Esophagus squamous epithelium (tissue), 5 donors: Measurements from ENCODE around the gene FBXL19. TPM values are rescaled to one million over a fixed set of nuclear protein-coding genes. Genes with fewer than 3 reads are reported as not detected.

ENCODE experiments used
- DNase-seq: peaks from one replicate; lab custom pipeline; 2025; lab: John Stamatoyannopoulos, UW
- H3K27ac ChIP-seq, 4 donors: fragments of 200-600 bp; sonication (generic); one replicate each; pipeline ENCODE4 v1.5.1; 2016 to 2019; ENCODE audit warnings: mild to moderate bottlenecking in 1 of 4
- H3K27me3 ChIP-seq, 4 donors: fragments of 200-600 bp; sonication (generic); 1 replicate in 3 of 4; 2 replicates in 1 of 4; pipeline versions ENCODE4 v1.5.1 to v1.6.0; 2017 to 2021; ENCODE audit warnings: antibody characterized with exemption in 1 of 4
- H3K36me3 ChIP-seq, 3 donors: fragments of 200-600 bp; sonication (generic); one replicate each; pipeline ENCODE4 v1.5.1; 2016 to 2019
- H3K4me1 ChIP-seq, 3 donors: fragments of 200-600 bp; sonication (generic); one replicate each; pipeline ENCODE4 v1.5.1; 2017 to 2019
- H3K4me3 ChIP-seq, 4 donors: fragments of 200-600 bp; sonication (generic); 1 replicate in 3 of 4; 2 replicates in 1 of 4; pipeline ENCODE4 v1.5.1; 2016 to 2019; ENCODE audit warnings: mild to moderate bottlenecking in 2 of 4, moderate library complexity in 1 of 4
- H3K9me3 ChIP-seq, 3 donors: fragments of 200-600 bp; sonication (generic); one replicate each; pipeline ENCODE4 v1.5.1; 2016 to 2019
- POLR2A ChIP-seq, 4 donors: fragments of 450-650 bp; IDR thresholded peaks; one replicate each; pipeline ENCODE4 v1.6.1; 2017; ENCODE audit warnings: antibody characterized with exemption in 4 of 4, mild to moderate bottlenecking in 4 of 4, moderate library complexity in 3 of 4
- whole genome bisulfite sequencing, 2 donors: methylation state at CpG; one replicate each; pipeline ENCODE4 v1.1.5; 2018; 5-methylcytosine and 5-hydroxymethylcytosine counted together
- intact Hi-C: fragments of 100-400 bp; cut with DNase I; formaldehyde crosslinking; loops from one replicate; pipeline ENCODE4 v1.15.0; 2022
- total RNA-seq, 4 donors: library from RNA; depleted of rRNA; stranded (reverse); fragments of >200 nt; gene quantifications; one replicate each; pipeline ENCODE4 v1.1.0, GENCODE V29; 2016
- TF ChIP-seq, protein P1 (sequence below), 6 experiments: fragments of 450-650 bp in 4 of 6; fragments of 200-600 bp in 2 of 6; sonication (generic) in 2 of 6; IDR thresholded peaks; one replicate each; pipeline ENCODE4 v1.5.1; 2016 to 2019; ENCODE audit warnings: antibody characterized with exemption in 6 of 6, mild to moderate bottlenecking in 4 of 6, moderate library complexity in 4 of 6
- donor health status: DM: yes; HTN: yes; CAD: no.

Gene FBXL19
- total RNA-seq, 4 donors from 2014 or later, result 17.0 to 28.7 (median 25.1) TPM

DNA sequence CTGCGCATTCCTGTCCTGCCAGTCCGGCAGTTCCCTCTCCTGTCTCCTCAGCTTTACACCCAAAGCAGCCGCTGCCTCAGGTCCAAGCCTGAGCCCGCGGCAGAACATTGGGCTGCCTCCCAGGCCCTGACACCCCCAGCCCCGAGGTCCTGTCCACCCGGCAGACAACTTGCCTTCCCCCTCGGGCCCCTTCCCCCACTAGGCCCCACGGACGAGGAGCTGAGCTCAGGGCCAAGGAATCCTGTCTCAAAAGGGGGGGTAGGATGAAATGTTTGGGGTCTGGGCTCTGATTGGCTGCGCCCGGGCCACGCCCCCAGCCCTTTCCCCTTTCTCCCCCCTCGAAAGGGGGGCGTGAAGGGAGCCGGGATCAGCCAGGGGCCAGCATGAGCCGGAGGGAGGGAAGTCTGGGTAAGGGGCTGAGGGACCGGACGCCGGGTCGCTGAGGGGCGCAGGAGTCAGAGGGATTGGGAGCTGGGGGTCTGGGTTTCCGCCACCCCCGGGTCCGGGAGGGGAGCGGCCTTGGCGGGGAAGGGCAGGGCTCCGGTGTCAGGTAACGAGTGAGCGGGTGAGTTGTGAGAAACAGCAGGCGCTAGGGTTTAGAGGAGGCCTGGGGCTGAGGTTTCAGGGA, 27.0 kb upstream of the FBXL19 start, which contains the start of gene CTF1:
Gene CTF1 (plus strand): TSS at position 354 of the 628 bp plus-strand sequence. CDS start 30 bp downstream, at position 384.
- Histone ChIP-seq H3K27ac (peak within 1 kb of the TSS; percentile 97 to 100 (median 98)), H3K9me3 (no peaks in the 10 kb centered on the region), H3K27me3 (no peaks in the 10 kb centered on the region), H3K4me1 (peaks cover 39 to 63% (median 44%) of the 10 kb centered on the region in 3 donors), H3K36me3 (peaks cover 0 to 11% (median 3%) of the 10 kb centered on the region in 3 donors), H3K4me3 (peak within 1 kb of the TSS; percentile 37 to 77 (median 58))
- intact Hi-C loops, result no loop called here
- peak in 1 of 4 donors; percentile 24 for TF ChIP-seq POLR2A (IDR thresholded peaks at IDR 0.05)
- TF ChIP-seq, protein P1, sequence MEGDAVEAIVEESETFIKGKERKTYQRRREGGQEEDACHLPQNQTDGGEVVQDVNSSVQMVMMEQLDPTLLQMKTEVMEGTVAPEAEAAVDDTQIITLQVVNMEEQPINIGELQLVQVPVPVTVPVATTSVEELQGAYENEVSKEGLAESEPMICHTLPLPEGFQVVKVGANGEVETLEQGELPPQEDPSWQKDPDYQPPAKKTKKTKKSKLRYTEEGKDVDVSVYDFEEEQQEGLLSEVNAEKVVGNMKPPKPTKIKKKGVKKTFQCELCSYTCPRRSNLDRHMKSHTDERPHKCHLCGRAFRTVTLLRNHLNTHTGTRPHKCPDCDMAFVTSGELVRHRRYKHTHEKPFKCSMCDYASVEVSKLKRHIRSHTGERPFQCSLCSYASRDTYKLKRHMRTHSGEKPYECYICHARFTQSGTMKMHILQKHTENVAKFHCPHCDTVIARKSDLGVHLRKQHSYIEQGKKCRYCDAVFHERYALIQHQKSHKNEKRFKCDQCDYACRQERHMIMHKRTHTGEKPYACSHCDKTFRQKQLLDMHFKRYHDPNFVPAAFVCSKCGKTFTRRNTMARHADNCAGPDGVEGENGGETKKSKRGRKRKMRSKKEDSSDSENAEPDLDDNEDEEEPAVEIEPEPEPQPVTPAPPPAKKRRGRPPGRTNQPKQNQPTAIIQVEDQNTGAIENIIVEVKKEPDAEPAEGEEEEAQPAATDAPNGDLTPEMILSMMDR (IDR thresholded peaks at IDR 0.05), result no peak
- DNase-seq, result no peak
- 1 to 7% methylated on average over 3 to 15 of the region's 31 CpGs for WGBS, 2 donors

DNA sequence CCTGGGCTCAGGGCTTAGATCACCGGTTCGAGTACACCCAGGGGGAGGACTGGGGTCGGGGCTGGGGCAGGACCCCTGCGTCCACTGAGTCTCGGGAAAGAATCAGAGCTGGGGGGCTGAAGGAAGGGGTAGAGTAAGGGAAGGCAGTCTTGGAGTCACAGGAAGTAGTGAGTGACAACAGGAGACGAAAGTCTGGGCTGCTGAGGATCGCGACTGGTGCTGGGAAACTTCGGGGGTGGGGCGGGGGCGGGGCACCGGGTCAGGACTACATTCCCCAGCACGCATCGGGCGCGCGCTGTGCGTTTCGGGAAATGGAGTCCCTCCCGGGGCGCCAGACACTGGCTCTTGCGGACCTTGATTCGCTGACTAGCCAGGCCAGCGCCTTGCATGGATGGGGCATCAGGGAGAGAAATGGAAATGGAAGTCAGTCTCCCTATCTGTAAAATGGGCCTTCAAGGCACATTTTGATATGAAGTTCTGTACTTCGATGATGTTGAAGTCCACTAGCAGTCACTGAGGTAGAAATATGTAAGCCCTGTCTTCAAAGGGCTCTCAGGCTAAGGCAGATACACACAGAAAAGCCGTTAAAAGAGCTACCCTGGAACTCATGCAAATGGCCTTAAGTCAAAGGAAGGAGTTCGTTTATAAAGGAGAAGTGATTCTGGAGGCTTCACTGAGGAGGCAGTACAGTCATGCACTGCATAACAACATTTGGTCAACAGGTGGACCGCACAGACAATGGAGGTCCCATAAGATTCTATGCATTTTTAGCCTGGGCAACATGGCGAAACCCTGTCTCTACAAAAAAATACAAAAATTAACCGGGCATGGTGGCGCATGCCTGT, 26.3 kb upstream of the FBXL19 start:
- peaks cover 45 to 65% (median 49%) of the 10 kb centered on the region in 3 donors for H3K4me1 ChIP-seq
- peak overlapping the region; percentile 37 to 77 (median 58) for H3K4me3 ChIP-seq
- H3K27me3 ChIP-seq, result no peaks in the 10 kb centered on the region
- DNase-seq, result peak; percentile 42
- peak overlapping the region; percentile 97 to 100 (median 98) for H3K27ac ChIP-seq
- intact Hi-C loops, result no loop called here
- 15 to 17% methylated on average over 23 to 31 of the region's 31 CpGs for WGBS, 2 donors
- peaks cover 0 to 5% (median 0%) of the 10 kb centered on the region in 3 donors for H3K36me3 ChIP-seq
- no peaks in the 10 kb centered on the region for H3K9me3 ChIP-seq
- TF ChIP-seq, protein P1 (IDR thresholded peaks at IDR 0.05), result no peak
- peak in 3 of 4 donors; percentile 3 to 36 (median 18) for TF ChIP-seq POLR2A (IDR thresholded peaks at IDR 0.05)

DNA sequence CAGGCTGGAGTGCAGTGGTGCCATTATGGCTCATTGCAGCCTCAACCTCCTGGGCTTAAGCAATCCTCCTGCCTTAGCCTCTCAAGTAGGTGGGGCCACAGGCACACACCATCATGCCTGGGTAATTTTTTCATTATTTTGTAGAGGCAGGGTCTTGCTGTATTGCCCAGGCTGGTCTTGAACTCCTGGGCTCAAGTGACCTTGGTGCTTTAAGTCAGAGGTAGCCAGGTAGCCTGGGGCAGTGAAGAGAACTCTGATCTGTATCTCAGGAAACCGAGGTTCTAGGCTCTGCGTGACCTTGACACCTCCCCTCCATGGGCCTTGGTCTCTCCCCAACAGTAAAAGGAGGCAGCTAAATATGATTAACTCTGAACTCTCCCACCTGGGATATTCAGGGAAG, 23.6 kb upstream of the FBXL19 start:
- 50% methylated on average over 1 of the region's 2 CpGs; no CpG with 5 or more reads in 1 of the 2 donors for WGBS, 2 donors
- Histone ChIP-seq H3K27ac (no peak overlapping the region), H3K4me3 (no peak overlapping the region), H3K4me1 (peaks cover 31 to 68% (median 42%) of the 10 kb centered on the region in 3 donors), H3K27me3 (no peaks in the 10 kb centered on the region), H3K36me3 (no peaks in the 10 kb centered on the region), H3K9me3 (no peaks in the 10 kb centered on the region)
- TF ChIP-seq, protein P1 (IDR thresholded peaks at IDR 0.05), result no peak
- no peak for TF ChIP-seq POLR2A (IDR thresholded peaks at IDR 0.05)
- DNase-seq, result no peak
- intact Hi-C loops, result no loop called here

DNA sequence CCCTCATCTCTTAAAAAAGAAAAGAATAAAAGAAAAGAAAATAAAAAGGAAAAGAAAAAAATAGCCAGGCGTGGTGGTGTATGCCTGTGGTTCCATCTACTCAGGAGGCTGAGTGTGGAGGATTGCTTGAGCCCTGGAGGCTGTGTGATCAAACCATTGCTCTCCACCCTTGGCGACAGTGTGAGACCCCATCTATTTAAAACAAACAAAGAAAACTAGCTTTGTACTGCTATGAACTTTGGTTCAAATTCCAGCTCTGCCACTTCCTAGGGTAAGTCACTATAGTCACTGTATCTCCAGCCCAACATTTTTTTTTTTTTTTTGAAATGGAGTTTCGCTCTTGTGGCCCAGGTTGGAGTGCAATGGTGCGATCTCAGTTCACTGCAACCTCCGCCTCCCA, 22.8 kb upstream of the FBXL19 start:
- no peak for DNase-seq
- Histone ChIP-seq H3K36me3 (no peaks in the 10 kb centered on the region), H3K9me3 (no peaks in the 10 kb centered on the region), H3K27ac (no peak overlapping the region), H3K27me3 (no peaks in the 10 kb centered on the region), H3K4me3 (no peak overlapping the region), H3K4me1 (peaks cover 30 to 60% (median 34%) of the 10 kb centered on the region in 3 donors)
- intact Hi-C loops, result no loop called here
- TF ChIP-seq, protein P1 (IDR thresholded peaks at IDR 0.05), result no peak
- no peak for TF ChIP-seq POLR2A (IDR thresholded peaks at IDR 0.05)
- WGBS, 2 donors, result 94 to 97% methylated on average over 5 of the region's 5 CpGs
